Gastrocnemius medialis (tissue), 4 donors: ENCODE results near the gene FNTB. TPM values are rescaled to one million over a fixed set of nuclear protein-coding genes. Genes with fewer than 3 reads are reported as not detected.

ENCODE experiments used
- ATAC-seq, 2 donors: fragments of 150-250 bp; one replicate each; pipeline ENCODE4 v1.9.1; 2016
- DNase-seq, 2 donors: peaks; one replicate each; pipeline ENCODE4 v3.0.0-alpha.2; 2019
- H3K27ac ChIP-seq, 4 donors: fragments of 200-600 bp; sonication (generic); 1 replicate in 1 of 4; 2 replicates in 3 of 4; pipeline ENCODE4 v1.5.1; 2016 to 2018; ENCODE audit warnings: mild to moderate bottlenecking in 2 of 4, moderate library complexity in 1 of 4
- H3K27me3 ChIP-seq, 3 donors: fragments of 200-600 bp; sonication (generic) in 2 of 3; 1 replicate in 1 of 3; 2 replicates in 2 of 3; pipeline versions ENCODE4 v1.5.1 to v1.6.0; 2016 to 2019; ENCODE audit warnings: mild to moderate bottlenecking in 1 of 3, moderate library complexity in 1 of 3
- H3K36me3 ChIP-seq, 2 donors: fragments of 200-600 bp; sonication (generic) in 1 of 2; one replicate each; pipeline ENCODE4 v1.5.1; 2017 to 2018
- H3K4me1 ChIP-seq, 2 donors: fragments of 200-600 bp; sonication (generic) in 1 of 2; one replicate each; pipeline ENCODE4 v1.5.1; 2016 to 2017; ENCODE audit warnings: mild to moderate bottlenecking in 2 of 2
- H3K4me3 ChIP-seq, 4 donors: fragments of 200-600 bp; sonication (generic) in 3 of 4; 1 replicate in 1 of 4; 2 replicates in 3 of 4; pipeline ENCODE4 v1.5.1; 2016 to 2019; ENCODE audit warnings: mild to moderate bottlenecking in 2 of 4
- H3K9me3 ChIP-seq, 3 donors: fragments of 200-600 bp; sonication (generic) in 2 of 3; 1 replicate in 1 of 3; 2 replicates in 2 of 3; pipeline ENCODE4 v1.5.1; 2016 to 2019
- CTCF ChIP-seq, 5 experiments: fragments of 450-650 bp in 3 of 5; fragments of 200-600 bp in 2 of 5; sonication (generic) in 2 of 5; IDR thresholded peaks in 4 of 5; conservative IDR thresholded peaks in 1 of 5; 1 replicate in 4 of 5; 2 replicates in 1 of 5; pipeline ENCODE4 v1.5.1; 2016 to 2019; ENCODE audit warnings: antibody characterized with exemption in 5 of 5, mild to moderate bottlenecking in 3 of 5, moderate library complexity in 3 of 5
- POLR2A ChIP-seq, 2 donors: fragments of 450-650 bp; IDR thresholded peaks; one replicate each; pipeline ENCODE4 v1.6.1; 2017; ENCODE audit warnings: antibody characterized with exemption in 2 of 2, mild to moderate bottlenecking in 2 of 2, moderate library complexity in 2 of 2
- in situ Hi-C, 4 donors: fragments of 200-750 bp; cut with MboI; loops; one replicate each; pipeline versions ENCODE4 v1.15.0 to v1.8.0; 2017; ENCODE audit warnings: low sequenced_read_pairs in 4 of 4
- intact Hi-C: fragments of 100-400 bp; cut with DNase I; formaldehyde crosslinking; loops from one replicate; pipeline ENCODE4 v1.15.1; 2023; ENCODE audit warnings: low total_unique reads
- microRNA-seq, 2 donors: library from miRNA; unstranded; fragments of <30 nt; microRNA quantifications; one replicate each; pipeline ENCODE4, GENCODE V29; 2016; ENCODE audit warnings: borderline replicate concordance in 2 of 2
- total RNA-seq, 4 donors: library from RNA; depleted of rRNA; stranded (reverse); fragments of >200 nt; gene quantifications; one replicate each; pipeline versions ENCODE4 v1.1.0 to v1.2.3, GENCODE V29; 2016

Gene FNTB
- total RNA-seq, 4 donors from 2014 or later, result 6.1 to 40.6 (median 18.0) TPM

- ATAC-seq, result no peak
- in situ Hi-C loops, result no loop called here
- DNase-seq, result no peak
- Histone ChIP-seq H3K9me3 (no peaks in the 10 kb centered on the region), H3K4me1 (no peaks in the 10 kb centered on the region), H3K27ac (no peak overlapping the region), H3K27me3 (no peaks in the 10 kb centered on the region), H3K4me3 (no peak overlapping the region), H3K36me3 (no peaks in the 10 kb centered on the region)
- TF ChIP-seq CTCF (IDR thresholded peaks at IDR 0.05 in 4 of 5, conservative IDR thresholded peaks at IDR 0.05 in 1 of 5) (no peak), POLR2A (IDR thresholded peaks at IDR 0.05) (no peak)
- intact Hi-C loops, result no loop called here
Measured at GRCh38 chr14:65110525-65110924, 123.8 kb downstream of the FNTB start.

Small RNA genes within 50 kb of the gene (microRNA-seq; reads per million reads assigned to microRNA genes)
- 0 reads per million in 2 donors for gene MIR4706

Other genes with a start within 250 kb of the FNTB start
- 100 to 1,000 TPM; 123 to 554 (median 266) TPM for gene SPTB, start 107.0 kb upstream of the FNTB start, total RNA-seq
- gene CHURC1, start 72.4 kb upstream of the FNTB start, total RNA-seq, result 100 to 1,000 TPM in 1 of 4 donors, 10 to 100 TPM in 3; 47.9 to 108 (median 79.6) TPM
- gene GPX2, start 44.1 kb upstream of the FNTB start, total RNA-seq, result 1 to 10 TPM in 1 of 4 donors, under 1 TPM in 2, not detected in 1; 0.49 to 1.4 (median 0.61) TPM
- gene RAB15, start 14.6 kb upstream of the FNTB start, total RNA-seq, result 1 to 10 TPM in 2 of 4 donors, under 1 TPM in 2; 0.51 to 7.3 (median 2.0) TPM
- 10 to 100 TPM; 27.5 to 50.0 (median 37.2) TPM for gene MAX, start 115.6 kb downstream of the FNTB start, total RNA-seq